OCI-LY3 (cell line): ENCODE data around the gene CCK.

Experiments used
- H2AFZ ChIP-seq: fragments of 200-600, 300-600 bp; shearing (Covaris generic); 2 replicates; pipeline ENCODE4 v1.6.0; 2014; ENCODE audit warnings: antibody characterized with exemption, low read depth, low read length
- H3K27ac ChIP-seq: fragments of 200-600, 300-600 bp; sonication (generic); 2 replicates; pipeline ENCODE4 v1.5.1; 2014; ENCODE audit warnings: mild to moderate bottlenecking, low read length, moderate library complexity, mixed read lengths
- H3K27me3 ChIP-seq: fragments of 200-600, 300-600 bp; sonication (generic); 2 replicates; pipeline ENCODE4 v1.6.1; 2014; ENCODE audit warnings: low read depth, low read length, mixed read lengths
- H3K36me3 ChIP-seq: fragments of 200-600, 300-600 bp; sonication (generic); replicated peaks from 2 replicates; pipeline ENCODE3; 2014; ENCODE audit warnings: low read depth, low read length, mixed read lengths
- H3K4me1 ChIP-seq: fragments of 300-600, 200-600 bp; sonication (generic); 2 replicates; pipeline ENCODE4 v1.6.1; 2014; ENCODE audit warnings: low read length, mixed read lengths
- H3K4me2 ChIP-seq: fragments of 200-600, 300-600 bp; sonication (generic); 2 replicates; pipeline ENCODE4 v1.6.1; 2014; ENCODE audit warnings: low read length, mixed read lengths
- H3K4me3 ChIP-seq: fragments of 300-600, 200-600 bp; sonication (generic); 2 replicates; pipeline ENCODE4 v1.5.1; 2014; ENCODE audit warnings: antibody characterized with exemption, mild to moderate bottlenecking, low read length, moderate library complexity
- H3K79me2 ChIP-seq: fragments of 300-600, 200-600 bp; shearing (Covaris generic); 2 replicates; pipeline ENCODE4 v1.6.1; 2014; ENCODE audit warnings: mild to moderate bottlenecking, low read length, mixed read lengths
- H3K9ac ChIP-seq: fragments of 300-600, 200-600 bp; shearing (Covaris generic); 2 replicates; pipeline ENCODE4 v1.6.0; 2014; ENCODE audit warnings: mild to moderate bottlenecking, low read length, moderate library complexity
- H3K9me3 ChIP-seq: fragments of 200-600, 300-600 bp; shearing (Covaris generic); 2 replicates; pipeline ENCODE4 v1.6.1; 2014; ENCODE audit warnings: low read length, mixed read lengths; ENCODE audit not compliant: insufficient read depth
- H4K20me1 ChIP-seq: fragments of 200-600, 300-600 bp; sonication (generic); 2 replicates; pipeline ENCODE4 v1.6.1; 2016; ENCODE audit warnings: low read length, mixed read lengths; ENCODE audit not compliant: insufficient read depth
- CTCF ChIP-seq: fragments of 200-600, 300-600 bp; sonication (generic); IDR thresholded peaks from 2 replicates; pipeline ENCODE4 v1.5.1; 2014; ENCODE audit warnings: antibody characterized with exemption, low read length, low read depth
- EZH2phosphoT487 ChIP-seq: fragments of 200-600 bp; shearing (Covaris generic); IDR thresholded peaks from 2 replicates; pipeline ENCODE4 v1.6.1; 2018; ENCODE audit warnings: antibody characterized with exemption, mixed run types, low read depth

The CCK gene

GRCh38 chr3:42210726-42211125 is 55.3 kb downstream of the CCK start:
- H3K79me2 ChIP-seq = no peaks in the 10 kb centered on the region
- H2AFZ ChIP-seq = no peak overlapping the region
- H3K36me3 ChIP-seq = peaks cover 65% of the 10 kb centered on the region
- no peaks in the 10 kb centered on the region for H3K4me1 ChIP-seq
- TF ChIP-seq EZH2phosphoT487 (no peak), CTCF (no peak)
- H3K4me2 ChIP-seq = no peak overlapping the region
- H3K27ac ChIP-seq = no peak overlapping the region
- H3K27me3 ChIP-seq = no peaks in the 10 kb centered on the region
- peaks cover 20% of the 10 kb centered on the region; the same call in 1 of the 2 replicates for H4K20me1 ChIP-seq
- H3K9me3 ChIP-seq = no peaks in the 10 kb centered on the region
- no peak overlapping the region for H3K9ac ChIP-seq
- H3K4me3 ChIP-seq = no peak overlapping the region

DNA sequence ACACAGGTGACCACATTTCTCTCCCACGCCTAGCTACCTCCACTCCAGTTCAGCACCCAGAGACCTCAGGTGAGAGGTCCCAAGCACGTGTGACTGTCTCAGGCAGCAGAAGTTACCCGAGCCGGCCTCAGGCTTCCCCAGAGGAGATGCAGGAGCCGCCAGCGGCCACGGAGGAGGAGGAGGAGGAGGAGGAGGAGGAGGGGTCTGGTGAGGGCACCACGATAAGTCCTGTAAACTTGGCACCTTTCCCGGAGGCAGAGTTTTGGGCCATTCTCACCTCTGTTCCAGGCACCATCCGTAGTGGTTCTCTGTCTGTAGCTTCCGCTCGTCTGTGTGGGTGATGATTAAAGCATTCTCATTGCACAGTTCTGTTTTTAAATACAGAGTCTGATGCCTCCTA is 56.1 kb downstream of the CCK start:
- no peak for TF ChIP-seq EZH2phosphoT487
- TF ChIP-seq CTCF = no peak
- Histone ChIP-seq H3K4me3 (no peak overlapping the region), H2AFZ (no peak overlapping the region), H3K9ac (no peak overlapping the region), H3K79me2 (no peaks in the 10 kb centered on the region), H3K27me3 (no peaks in the 10 kb centered on the region), H3K4me2 (no peak overlapping the region), H4K20me1 (peaks cover 29% of the 10 kb centered on the region), H3K4me1 (no peaks in the 10 kb centered on the region), H3K36me3 (peaks cover 65% of the 10 kb centered on the region), H3K27ac (no peak overlapping the region), H3K9me3 (no peaks in the 10 kb centered on the region)
